Subcutaneous abdominal adipose tissue (tissue), 5 donors: ENCODE results near the gene NCOA5.

Experiments
- H3K27ac ChIP-seq: one replicate; pipeline ENCODE4 v1.7.0; 2013; ENCODE audit warnings: low read depth, mild to moderate bottlenecking, inconsistent platforms, low read length, moderate library complexity
- H3K27me3 ChIP-seq, 5 donors: one replicate each; pipeline ENCODE4 v1.7.0; 2013; ENCODE audit warnings: low read length in 5 of 5, inconsistent platforms in 1 of 5; ENCODE audit not compliant: control insufficient read depth in 5 of 5, insufficient read depth in 4 of 5
- H3K36me3 ChIP-seq, 5 donors: one replicate each; pipeline ENCODE4 v1.7.0; 2013; ENCODE audit warnings: low read length in 5 of 5; ENCODE audit not compliant: control insufficient read depth in 5 of 5, insufficient read depth in 5 of 5
- H3K4me1 ChIP-seq, 5 donors: one replicate each; pipeline ENCODE4 v1.7.0; 2013; ENCODE audit warnings: low read length in 5 of 5, mild to moderate bottlenecking in 3 of 5, moderate library complexity in 1 of 5; ENCODE audit not compliant: control insufficient read depth in 5 of 5, insufficient read depth in 5 of 5
- H3K4me3 ChIP-seq, 5 donors: one replicate each; pipeline ENCODE4 v1.7.0; 2013; ENCODE audit warnings: low read length in 5 of 5, low read depth in 1 of 5
- H3K9ac ChIP-seq, 5 donors: one replicate each; pipeline ENCODE4 v1.7.0; 2013; ENCODE audit warnings: low read length in 5 of 5, mild to moderate bottlenecking in 4 of 5, moderate library complexity in 3 of 5
- H3K9me3 ChIP-seq, 5 donors: one replicate each; pipeline ENCODE4 v1.7.0; 2013; ENCODE audit warnings: low read length in 5 of 5; ENCODE audit not compliant: control insufficient read depth in 5 of 5
- donor health status: healthy.
- donor health status: healthy.
- donor health status: healthy.
- donor health status: healthy.
- donor health status: healthy.

Gene NCOA5

DNA sequence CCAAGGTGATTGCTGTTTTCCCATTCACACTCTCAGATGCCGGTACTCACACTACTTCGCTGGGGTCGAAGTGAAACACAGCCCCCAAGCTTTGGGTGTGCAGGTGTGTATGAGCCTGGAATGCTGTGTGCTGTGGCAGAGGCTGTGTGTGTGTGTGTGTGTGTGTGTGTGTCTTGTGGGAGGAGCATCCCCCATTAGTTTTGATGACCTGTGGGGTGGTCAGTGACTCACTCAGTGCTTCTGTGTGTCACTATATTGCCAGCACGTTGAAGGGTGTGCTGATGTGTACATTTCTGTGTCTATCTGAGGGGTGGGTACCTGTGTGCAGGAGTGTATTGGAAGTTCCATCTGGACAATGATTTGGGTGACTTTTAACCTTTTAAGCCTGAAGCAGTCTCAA lies 65.8 kb downstream of the NCOA5 start:
- Histone ChIP-seq H3K27me3 (peaks cover 22 to 71% (median 57%) of the 10 kb centered on the region in 5 donors), H3K4me3 (no peak overlapping the region), H3K27ac (no peak overlapping the region), H3K36me3 (no peaks in the 10 kb centered on the region), H3K9ac (no peak overlapping the region), H3K9me3 (no peaks in the 10 kb centered on the region), H3K4me1 (peaks cover 0 to 15% (median 7%) of the 10 kb centered on the region in 5 donors)

DNA sequence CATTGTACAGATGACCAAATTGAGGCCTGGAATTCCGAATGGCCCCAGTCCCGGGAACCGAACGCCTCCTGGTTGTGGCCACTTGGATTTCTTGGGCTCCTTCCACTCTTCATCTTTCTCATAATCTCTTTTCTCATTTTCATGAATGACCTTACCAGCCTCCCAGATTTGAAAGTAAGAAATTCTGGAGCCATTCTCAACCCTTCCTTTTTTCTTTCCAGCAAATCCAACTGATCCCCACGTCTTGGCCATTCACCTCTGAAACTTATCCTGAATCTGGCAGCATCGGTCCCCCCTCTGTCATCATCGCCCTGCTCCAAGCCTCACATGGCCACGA lies 66.6 kb downstream of the NCOA5 start:
- peaks cover 0 to 15% (median 7%) of the 10 kb centered on the region in 5 donors for H3K4me1 ChIP-seq
- H3K9me3 ChIP-seq = no peaks in the 10 kb centered on the region
- H3K9ac ChIP-seq = no peak overlapping the region
- H3K36me3 ChIP-seq = no peaks in the 10 kb centered on the region
- H3K27ac ChIP-seq = no peak overlapping the region
- no peak overlapping the region for H3K4me3 ChIP-seq
- peaks cover 15 to 66% (median 55%) of the 10 kb centered on the region in 5 donors for H3K27me3 ChIP-seq

DNA sequence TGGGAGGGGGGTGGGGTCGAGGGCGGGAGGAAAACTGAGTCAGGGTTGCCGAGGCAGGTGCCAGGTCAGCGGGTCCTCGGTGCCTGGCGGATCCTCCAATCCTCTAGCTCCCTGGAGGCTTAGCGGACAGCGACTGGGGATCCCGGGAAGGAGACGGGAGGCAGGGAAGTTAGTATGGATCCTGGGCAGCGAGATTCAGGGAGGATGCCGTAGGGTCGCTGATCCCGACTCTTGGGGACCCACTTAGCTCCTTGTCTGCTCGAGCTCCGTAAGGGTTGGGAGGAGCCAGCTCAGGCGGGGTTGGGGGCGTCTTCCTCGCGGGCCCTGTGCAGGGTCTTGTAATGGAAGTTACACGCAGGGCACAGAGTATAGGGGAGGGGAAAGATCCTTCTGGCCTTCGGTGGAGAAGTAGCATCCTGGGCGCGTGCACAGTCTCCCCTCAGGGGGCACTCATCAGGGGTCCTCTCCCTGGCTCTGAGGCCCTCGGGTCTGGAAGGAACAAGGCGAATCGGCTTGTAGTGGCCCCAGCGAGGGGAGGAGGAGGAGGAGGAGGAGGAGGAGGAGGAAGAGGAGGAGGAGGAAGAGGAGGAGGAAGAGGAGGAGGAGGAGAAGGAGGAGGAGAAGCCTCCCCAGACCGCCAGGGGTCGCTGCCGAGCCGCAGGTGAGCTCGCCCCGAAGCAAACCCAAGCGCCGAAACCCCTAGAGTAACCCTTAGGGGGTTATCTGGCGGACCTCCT lies 67.2 kb downstream of the NCOA5 start:
- Histone ChIP-seq H3K9me3 (no peaks in the 10 kb centered on the region), H3K27ac (no peak overlapping the region), H3K36me3 (no peaks in the 10 kb centered on the region), H3K4me3 (peak overlapping the region in 2 of 5 donors; percentile 24 to 26), H3K27me3 (peaks cover 15 to 61% (median 52%) of the 10 kb centered on the region in 5 donors), H3K4me1 (peaks cover 0 to 15% (median 7%) of the 10 kb centered on the region in 5 donors), H3K9ac (no peak overlapping the region)

DNA sequence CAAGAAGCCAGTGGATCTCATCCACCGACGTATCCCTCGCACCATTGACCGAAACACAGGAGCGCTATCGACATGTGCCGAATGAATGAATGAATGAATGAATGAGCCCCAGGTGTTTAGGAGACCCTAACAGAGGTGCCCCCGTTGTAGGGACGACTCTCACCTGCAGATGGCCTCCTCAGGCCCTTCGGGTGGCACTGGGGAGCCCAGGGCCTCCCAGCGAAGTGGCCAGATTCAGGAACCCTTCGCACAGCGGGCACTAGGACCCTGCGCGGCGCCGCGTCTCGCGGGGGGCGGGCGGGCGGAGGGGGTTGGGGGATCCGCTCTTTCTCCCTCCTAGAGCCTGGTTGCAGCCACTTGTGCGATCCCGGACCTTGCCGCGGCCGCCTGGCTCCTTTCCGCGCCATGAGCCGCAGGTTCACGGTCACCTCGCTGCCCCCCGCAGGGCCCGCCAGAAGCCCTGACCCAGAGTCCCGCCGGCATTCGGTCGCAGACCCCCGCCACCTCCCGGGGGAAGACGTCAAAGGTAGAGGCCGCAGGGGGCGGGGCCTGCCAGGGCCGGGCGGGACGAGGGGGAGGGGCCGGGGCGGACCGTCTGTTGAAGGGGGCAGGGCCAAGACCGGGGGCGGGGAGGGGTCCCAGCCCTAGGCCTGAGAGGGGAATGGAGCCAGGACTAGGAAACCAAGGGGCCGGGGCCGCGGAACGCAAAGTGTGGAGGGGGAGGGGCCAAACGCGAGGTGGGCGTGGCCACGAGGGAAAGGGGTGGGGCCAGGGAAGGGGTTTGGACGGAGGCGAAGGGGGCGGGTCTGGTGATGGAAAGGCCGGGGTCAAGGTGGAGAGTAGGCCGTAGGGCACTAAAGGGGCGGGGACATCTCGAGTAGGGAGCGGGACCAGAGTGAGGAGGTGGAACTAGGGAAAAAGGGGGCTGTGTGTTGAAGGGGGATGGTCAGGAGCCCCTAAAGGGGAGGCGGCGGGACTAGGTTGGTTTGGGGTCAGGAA lies 68.1 kb downstream of the NCOA5 start:
- no peak overlapping the region for H3K27ac ChIP-seq
- H3K4me3 ChIP-seq = peak overlapping the region in 3 of 5 donors; percentile 11 to 50 (median 34)
- peaks cover 15 to 57% (median 50%) of the 10 kb centered on the region in 5 donors for H3K27me3 ChIP-seq
- H3K36me3 ChIP-seq = no peaks in the 10 kb centered on the region
- H3K4me1 ChIP-seq = peaks cover 0 to 15% (median 7%) of the 10 kb centered on the region in 5 donors
- no peak overlapping the region for H3K9ac ChIP-seq
- no peaks in the 10 kb centered on the region for H3K9me3 ChIP-seq

DNA sequence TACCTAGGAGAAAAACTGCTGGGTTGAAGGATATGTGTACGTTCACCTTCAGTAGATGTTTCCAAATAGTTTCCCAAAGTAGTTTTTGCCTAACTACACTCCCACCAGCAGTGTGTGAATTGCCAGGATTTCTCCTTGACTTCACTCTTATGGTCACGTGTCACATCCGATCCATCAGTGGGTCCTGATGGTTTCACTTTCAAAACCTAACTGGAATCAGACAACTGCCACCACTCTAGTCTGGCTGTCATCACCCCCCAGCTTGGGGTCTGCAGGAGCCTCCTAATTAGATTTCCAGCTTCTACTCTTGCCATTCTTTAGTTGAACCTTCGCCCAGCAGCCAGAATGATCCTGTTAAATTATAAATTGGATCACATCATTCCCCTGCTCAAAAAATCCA lies 69.2 kb downstream of the NCOA5 start:
- H3K4me3 ChIP-seq = no peak overlapping the region
- no peak overlapping the region for H3K27ac ChIP-seq
- no peak overlapping the region for H3K9ac ChIP-seq
- no peaks in the 10 kb centered on the region for H3K36me3 ChIP-seq
- no peaks in the 10 kb centered on the region for H3K9me3 ChIP-seq
- H3K4me1 ChIP-seq = peaks cover 0 to 15% (median 7%) of the 10 kb centered on the region in 5 donors
- peaks cover 8 to 56% (median 40%) of the 10 kb centered on the region in 5 donors for H3K27me3 ChIP-seq

DNA sequence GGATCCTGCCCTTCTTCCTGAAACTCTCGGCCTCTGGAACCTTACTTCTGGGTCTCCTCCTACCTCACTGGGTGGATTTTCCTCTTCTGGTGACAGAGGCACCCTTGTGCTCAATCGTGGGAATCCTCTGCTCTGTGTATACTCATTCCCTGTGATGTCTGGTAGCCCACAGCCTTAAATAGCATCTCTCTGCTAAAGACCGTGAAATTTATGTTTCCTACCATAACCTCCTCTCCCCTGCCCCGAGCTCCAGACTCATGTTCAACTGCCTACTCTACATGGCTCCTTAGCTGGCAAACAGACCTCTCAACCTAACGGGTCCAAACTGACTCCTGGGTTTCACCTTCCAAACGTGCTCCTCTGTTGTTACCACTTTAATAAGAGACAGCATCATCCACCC lies 71.2 kb downstream of the NCOA5 start:
- no peak overlapping the region for H3K9ac ChIP-seq
- peaks cover 3 to 53% (median 34%) of the 10 kb centered on the region in 5 donors for H3K27me3 ChIP-seq

DNA sequence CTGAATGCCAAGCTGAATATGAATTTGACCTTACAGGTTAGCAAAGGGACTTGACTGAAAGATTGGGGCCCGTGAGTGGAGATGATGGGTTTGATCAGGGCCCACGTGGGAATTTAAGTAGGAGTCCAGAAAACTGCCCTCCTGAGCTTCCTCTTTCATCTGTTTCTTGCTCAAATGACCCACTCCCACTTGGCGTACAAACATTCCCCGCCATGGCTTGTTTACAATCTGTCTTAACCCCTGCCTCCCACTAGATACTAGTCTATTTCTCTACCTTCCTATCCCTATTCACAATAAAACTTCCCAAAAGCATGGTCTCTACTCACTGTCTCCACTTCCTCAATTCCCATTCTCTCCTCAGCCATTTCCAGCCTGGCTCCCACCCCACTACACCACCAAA lies 71.7 kb downstream of the NCOA5 start:
- Histone ChIP-seq H3K36me3 (no peaks in the 10 kb centered on the region), H3K27me3 (peaks cover 0 to 52% (median 35%) of the 10 kb centered on the region in 5 donors), H3K4me3 (no peak overlapping the region), H3K9ac (no peak overlapping the region), H3K9me3 (no peaks in the 10 kb centered on the region), H3K27ac (no peak overlapping the region), H3K4me1 (peaks cover 0 to 25% (median 16%) of the 10 kb centered on the region in 5 donors)

More for the DNA sequence above, 71.2 kb downstream of the NCOA5 start:
- H3K9me3 ChIP-seq = no peaks in the 10 kb centered on the region
- no peak overlapping the region for H3K4me3 ChIP-seq
- no peaks in the 10 kb centered on the region for H3K36me3 ChIP-seq
- H3K4me1 ChIP-seq = peaks cover 0 to 22% (median 12%) of the 10 kb centered on the region in 5 donors
- no peak overlapping the region for H3K27ac ChIP-seq

DNA sequence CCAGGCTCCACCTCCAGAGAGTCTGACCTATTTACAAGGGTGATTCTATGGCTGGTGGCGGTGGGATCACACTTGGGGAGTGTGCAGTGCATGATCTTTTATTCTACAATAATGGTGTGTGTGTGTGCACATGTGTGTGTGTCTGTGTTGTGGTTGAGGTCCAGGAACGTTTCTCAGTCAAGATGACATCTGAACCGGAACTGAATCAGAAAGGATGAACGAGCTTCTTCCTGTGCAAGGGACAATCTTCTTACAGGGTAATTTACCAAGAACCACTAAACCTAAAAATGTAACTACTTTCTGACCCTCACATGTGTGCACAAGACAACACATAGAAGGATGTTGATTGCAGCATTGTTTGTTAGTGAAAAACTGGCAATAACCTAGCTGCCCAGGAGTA lies 72.5 kb downstream of the NCOA5 start:
- no peaks in the 10 kb centered on the region for H3K36me3 ChIP-seq
- peaks cover 2 to 53% (median 40%) of the 10 kb centered on the region in 5 donors for H3K27me3 ChIP-seq
- peaks cover 0 to 22% (median 14%) of the 10 kb centered on the region in 5 donors for H3K4me1 ChIP-seq
- H3K9ac ChIP-seq = no peak overlapping the region
- no peak overlapping the region for H3K4me3 ChIP-seq
- no peak overlapping the region for H3K27ac ChIP-seq
- H3K9me3 ChIP-seq = no peaks in the 10 kb centered on the region

DNA sequence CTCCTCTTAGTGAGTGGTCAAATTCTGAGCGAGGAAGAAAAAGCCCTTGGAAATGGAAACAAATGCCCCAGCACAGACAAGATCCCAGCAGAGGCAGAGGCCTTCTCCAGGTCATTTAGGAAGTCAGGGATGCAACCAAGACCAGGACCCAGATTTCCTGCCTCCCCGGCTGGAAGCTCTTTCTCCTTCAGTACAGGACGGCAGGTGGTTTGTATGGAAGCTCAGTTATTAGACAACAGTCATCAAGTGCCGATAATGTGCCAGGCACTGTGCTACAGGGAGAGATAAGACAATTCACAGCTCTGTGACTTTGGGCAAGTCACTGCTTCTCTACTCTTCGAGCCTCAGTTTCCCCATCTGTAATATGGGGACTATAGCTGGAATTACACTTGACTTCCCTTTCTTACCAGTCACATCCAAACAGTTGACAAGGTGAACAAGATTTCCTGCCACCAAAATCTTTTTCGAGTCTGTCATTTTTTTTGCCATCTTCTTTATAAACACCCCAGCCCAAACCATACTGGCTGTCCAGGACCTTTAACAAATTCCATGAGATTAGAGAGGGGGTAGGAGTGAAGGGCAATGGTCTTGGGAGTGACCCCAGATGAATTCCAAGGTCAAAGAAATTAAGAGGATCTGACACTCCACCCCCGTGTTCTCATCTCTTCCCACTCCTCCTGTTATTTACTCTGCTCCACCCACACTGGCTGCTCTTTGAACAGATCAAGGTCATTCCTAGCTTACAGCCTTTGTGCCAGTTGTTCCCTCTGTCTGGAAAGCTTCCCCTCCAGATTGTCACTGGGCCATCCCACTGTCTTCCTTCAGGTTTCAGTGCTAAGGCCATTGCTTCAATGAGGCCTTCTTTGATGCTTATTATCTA lies 75.0 kb downstream of the NCOA5 start:
- H3K27ac ChIP-seq = no peak overlapping the region
- H3K4me3 ChIP-seq = no peak overlapping the region
- H3K27me3 ChIP-seq = peaks cover 22 to 61% (median 48%) of the 10 kb centered on the region in 5 donors
- H3K36me3 ChIP-seq = no peaks in the 10 kb centered on the region
- no peak overlapping the region for H3K9ac ChIP-seq
- peaks cover 0 to 31% (median 15%) of the 10 kb centered on the region in 5 donors for H3K4me1 ChIP-seq
- no peaks in the 10 kb centered on the region for H3K9me3 ChIP-seq
